ENCODE data around the gene OR4C6.

OR4C6 gene

DNA sequence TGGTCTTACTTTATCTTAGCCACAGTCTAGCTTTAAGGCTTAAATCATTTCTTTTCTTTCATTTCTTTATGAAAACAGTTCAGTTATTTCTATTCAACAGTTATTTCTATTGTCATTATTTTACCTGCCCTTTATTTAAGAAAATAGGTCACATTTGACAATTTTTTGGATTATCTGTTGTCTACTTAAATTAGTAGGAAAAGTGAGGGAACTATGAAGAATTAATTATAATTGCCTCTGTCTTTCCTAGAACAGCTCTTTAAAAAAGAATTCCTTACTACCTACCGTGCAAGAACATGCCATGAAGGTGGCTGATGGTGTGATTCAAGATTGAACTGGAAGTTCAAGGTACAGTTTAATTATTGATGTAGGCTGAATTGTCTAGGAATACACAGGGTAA is at the start of gene OR4C6:
Gene OR4C6 (plus strand): TSS at position 301 of the 400 bp plus-strand sequence. CDS start 2,966 bp downstream, outside the sequence.
- no peak for DNase-seq

DNA sequence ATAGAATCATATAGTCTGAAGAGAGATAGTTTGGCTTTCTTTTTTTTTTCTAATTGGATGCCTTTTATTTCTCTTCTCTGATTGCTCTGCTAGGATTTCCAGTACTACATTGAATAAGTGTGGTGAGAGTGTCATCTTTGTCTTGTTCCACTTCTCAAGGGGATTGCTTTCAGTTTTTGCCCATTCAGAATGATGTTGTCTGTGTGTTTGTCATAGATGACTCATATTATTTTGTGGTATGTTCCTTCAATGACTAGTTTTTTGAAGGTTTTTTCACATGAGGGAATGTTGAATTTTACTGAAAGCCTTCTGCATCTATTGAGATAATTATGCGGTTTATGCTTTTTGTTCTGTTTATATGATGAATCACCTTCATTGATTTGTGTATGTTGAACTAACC is 37.5 kb upstream of the OR4C6 start:
- no peak for DNase-seq

DNA sequence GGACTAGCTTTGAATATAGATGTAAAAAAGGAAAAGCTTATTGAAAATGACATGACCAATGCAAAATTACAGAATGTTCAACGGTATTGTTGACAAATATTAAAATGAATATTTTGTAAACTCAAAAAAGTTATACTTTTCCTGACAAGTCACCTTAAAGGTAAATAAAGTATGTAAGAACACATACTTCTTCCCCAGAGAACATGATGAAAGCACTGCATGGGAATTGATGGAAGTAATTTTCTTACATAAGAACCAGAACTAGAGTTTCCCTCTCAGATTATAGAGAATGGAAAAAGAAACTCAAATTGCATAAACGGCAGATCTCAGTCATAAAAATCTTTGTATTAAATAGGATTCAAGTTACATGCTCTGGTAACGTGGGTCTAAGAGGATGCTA is 27.2 kb upstream of the OR4C6 start, which contains the start of gene OR4P4:
Gene OR4P4 (plus strand): TSS at position 301 of the 400 bp plus-strand sequence.
- DNase-seq = no peak

DNA sequence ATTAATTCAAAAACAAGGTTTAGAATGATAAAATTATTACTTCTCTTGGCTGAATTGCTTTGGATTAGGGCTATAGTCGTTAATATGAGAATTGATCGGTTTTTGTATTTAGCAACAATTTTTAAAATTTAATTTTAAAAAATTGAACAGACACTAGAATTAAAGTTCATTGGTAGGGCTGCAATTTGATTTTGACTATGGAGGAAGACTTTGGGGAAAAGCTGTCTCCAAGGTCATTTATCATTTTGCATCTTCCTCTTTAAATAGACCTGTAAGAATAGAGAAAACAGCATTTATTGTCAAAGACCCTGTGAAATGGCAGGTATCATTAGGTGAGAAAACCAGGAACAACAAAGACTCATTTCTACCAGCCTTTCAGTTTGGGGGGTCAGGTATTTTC is 14.0 kb upstream of the OR4C6 start, which contains the start of gene OR4S2:
Gene OR4S2 (plus strand): TSS at position 301 of the 400 bp plus-strand sequence. CDS start 2,577 bp downstream, outside the sequence.
- no peak for DNase-seq

DNA sequence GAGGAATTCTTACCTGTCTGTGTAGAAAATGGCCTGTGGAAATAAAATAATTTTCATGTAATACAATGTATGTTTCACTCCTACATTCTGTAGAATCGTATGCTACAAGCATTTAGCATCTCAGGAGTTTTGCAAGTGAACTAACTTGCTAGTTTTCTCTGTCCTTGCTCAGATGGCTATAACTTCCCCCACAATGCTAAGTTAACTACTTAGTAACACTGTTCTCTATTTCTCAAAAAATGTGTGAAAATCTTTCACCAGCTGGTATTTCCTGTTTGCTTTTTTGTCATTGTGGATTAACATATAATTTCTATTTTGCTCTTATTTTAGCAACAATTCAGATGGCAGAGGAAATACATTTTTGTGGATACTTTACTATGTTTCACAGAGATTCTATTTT is 9.4 kb upstream of the OR4C6 start:
- no peak for DNase-seq

DNA sequence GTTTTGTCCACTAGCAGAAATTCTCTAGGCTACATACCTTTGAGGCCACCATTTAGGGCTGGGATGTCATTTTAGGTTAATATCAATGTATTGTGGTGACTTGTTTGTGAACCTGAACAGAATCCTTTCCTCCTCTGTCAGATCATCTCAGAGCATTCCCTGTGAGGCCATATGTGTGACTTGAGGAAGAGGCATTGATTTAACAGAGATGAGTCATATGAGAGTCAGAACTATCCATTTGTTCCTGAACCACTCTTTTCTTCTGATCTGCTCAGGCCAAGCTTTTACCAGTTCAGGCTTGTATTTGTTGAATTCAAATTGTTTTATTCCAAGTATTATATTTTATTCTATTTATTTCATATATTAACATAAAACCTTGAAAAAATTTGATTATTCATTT is 6.9 kb upstream of the OR4C6 start:
- DNase-seq = no peak

DNA sequence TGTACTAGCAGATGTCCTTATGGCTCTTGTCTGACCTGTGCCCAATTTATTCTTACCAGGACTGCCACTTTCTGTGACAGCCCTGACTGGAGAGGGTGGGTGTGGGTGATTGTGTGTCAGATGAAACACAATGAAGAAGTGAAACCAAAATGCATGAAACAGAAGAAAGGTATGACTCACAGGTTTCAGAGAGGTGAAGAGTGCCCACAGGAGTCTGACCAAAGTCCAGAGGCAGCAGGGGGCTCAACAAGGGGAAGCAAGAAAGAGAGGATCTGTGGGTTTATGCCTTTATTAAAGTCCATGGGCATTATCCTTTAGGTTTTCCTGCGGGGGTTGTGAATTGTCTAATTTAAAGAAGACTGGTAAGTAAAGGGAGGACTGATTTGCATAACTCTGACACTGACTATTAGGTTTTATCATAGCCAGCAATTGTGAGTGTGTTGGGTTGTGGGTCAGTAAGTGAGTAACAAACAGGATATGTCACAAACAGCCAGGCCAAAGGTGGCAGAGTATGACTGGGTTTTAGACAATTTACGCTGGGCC is 3.9 kb upstream of the OR4C6 start:
- no peak for DNase-seq

DNA sequence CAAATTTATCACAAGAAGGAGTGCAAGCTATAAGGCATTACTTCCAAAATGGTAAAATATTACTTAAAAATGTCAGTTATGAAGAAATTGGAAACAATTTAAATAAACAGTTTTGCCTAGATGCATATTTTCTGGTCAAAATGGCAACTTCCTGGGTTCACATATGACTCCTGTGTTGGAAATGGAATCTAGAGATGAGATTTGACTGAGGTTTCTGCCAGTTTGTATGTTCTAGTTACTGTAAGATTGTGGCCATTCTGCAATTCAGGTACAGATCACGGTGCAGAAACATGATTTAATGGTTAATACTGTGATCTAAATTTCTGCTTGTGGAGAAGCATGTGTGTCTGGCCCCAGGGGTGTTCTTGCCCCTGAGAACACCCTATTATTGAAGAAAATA is 3.4 kb upstream of the OR4C6 start:
- DNase-seq = no peak

DNA sequence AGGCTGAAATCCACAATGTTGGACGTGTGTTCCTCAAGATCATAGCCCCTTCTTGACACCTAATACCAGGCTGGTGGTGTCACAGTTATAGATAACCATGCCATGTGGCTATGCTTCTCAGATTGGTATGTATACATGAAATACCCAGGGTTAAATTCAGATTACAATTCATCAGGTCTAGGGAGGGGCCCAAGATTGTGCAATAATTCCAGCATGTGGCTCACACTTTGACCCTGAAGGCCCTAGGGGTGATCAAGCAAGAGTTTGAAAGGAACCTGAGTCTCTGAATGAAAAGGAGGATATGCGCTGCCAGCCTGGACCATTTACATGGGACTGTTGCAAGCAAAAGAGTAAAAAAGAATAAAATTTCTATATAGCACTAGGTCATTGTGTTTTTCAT is 7.4 kb downstream of the OR4C6 start:
- no peak for DNase-seq

DNA sequence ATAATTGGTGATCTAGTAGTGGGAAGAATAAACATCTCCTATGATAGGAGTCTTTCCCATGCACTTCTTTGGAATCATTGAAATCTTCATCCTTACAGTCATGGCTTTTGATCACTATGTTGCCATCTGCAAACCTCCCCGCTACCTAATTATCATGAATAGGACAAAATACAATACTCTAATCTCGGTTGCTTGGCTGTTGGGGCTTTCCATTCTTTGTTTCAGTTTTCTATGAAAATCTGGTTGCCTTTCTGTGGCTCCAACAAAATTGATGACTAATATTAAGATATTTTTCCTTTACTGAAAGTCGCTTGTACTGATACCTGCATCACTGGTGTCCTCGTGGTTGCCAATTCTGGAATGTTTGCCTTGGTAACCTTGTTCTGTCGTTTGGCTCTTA is 11.9 kb downstream of the OR4C6 start:
- no peak for DNase-seq

DNA sequence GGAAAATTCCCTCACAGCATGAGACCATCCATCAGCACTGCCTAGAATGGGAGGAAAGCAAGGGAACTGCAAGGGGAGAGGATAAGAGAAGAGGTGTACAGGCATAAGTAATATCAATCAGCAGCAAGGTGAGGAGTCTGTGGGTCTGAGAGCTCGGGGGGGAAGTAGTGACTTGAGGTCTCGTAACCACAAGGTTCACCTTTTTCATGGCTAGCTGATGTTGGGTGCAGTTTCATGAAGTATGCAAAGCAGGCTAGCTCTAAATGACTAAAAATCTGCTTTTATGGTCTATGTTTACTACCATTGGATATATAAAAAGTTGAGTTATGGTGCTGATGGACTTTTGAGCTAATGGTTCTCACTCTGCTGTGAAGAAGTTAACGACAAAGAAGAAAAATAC is 35.8 kb downstream of the OR4C6 start:
- DNase-seq = no peak

DNA sequence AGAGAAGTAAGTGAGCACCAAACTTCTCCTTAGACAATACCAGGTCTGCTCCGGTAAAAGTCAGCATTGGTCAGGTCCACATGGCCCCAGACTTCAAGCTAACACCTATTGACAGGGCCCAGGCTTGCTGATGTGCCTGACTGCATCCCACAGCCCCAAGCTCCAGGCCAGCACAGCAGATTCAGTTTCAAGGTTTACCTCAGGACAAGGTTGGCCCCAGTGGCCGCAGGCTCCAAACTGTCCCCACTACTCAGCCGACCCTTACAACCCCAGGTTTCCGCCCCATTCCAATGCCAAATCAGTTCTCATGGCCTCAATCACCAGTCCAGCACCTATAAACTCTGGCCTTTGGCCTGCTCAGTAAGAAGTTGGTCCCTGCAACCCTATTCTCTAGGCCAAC is 39.4 kb downstream of the OR4C6 start:
- no peak for DNase-seq

DNA sequence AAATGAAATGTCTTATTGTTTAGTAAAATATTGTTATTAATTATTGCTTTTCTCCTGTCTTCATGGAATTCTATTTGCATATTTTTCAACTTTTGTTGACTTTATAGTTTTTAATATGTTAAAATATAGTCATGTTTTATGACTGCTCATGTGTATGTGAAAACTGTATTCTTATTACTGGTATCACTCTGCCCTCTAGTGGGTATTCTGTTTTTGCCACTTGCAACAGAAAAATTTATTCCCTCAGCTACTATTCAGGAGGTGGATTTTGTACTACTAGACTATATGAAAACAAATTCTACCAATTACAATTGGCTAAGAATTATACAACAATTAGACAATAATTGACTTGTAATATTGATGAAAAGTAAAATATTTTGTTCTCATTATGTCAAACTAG is 45.0 kb downstream of the OR4C6 start:
- no peak for DNase-seq

DNA sequence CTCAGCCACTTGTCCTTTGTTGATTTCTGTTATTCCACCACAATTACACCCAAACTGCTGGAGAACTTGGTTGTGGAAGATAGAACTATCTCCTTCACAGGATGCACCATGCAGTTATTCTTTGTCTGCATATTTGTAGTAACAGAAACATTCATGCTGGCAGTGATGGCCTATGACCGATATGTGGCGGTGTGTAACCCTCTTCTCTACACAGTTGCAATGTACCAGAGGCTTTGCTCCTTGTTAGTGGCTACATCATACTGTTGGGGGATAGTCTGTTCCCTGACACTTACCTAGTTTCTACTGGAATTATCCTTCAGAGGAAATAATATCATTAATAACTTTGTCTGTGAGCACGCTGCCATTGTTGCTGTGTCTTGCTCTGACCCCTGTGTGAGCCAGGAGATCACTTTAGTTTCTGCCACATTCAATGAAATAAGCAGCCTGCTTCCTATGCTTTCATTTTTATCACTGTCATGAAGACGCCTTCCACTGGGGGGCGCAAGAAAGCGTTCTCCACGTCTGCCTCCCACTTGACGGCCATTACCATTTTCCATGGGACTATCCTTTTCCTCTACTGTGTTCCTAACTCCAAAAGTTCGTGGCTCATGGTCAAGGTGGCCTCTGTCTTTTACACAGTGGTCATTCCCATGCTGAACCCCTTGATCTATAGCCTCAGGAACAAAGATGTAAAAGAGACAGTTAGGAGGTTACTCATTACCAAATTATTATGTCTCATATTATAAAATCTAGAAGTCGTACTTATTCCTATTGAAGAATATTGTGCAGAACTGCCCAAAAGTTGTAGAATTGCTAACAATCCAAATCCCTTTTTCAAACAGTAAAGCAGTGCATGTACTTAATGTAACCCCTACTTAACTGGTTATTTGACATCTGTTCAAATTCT is 53.2 kb downstream of the OR4C6 start:
- no peak for DNase-seq

Data from CD4-positive, alpha-beta T cell treated with Interleukin-17A for 4 hours (primary cell).